Stimulated activated CD8-positive, alpha-beta memory T cell treated with anti-CD3 and anti-CD28 coated beads, Interleukin-12 subunit alpha, Interleukin-12 subunit beta, amount 100 ng/mL, for 24 hours (primary cell): ENCODE measurements around the gene KLHL29.

ENCODE experiments used
- DNase-seq: peaks from one replicate; pipeline ENCODE4 v3.0.0-alpha.2; 2020; ENCODE audit errors: extremely low read depth

Gene KLHL29

GRCh38 chr2:23513245-23513871 lies 128.4 kb downstream of the KLHL29 start:
- no peak for DNase-seq

- DNase-seq: no peak
These were observed 129.2 kb downstream of the KLHL29 start for GRCh38 chr2:23513872-23514793.

- no peak for DNase-seq
These were observed 131.7 kb downstream of the KLHL29 start for GRCh38 chr2:23516520-23517256.

GRCh38 chr2:23518481-23519333 lies 133.7 kb downstream of the KLHL29 start:
- DNase-seq: no peak

GRCh38 chr2:23519334-23519651 lies 134.3 kb downstream of the KLHL29 start:
- no peak for DNase-seq

- DNase-seq: no peak
These were observed 135.3 kb downstream of the KLHL29 start for GRCh38 chr2:23520256-23520655.

- no peak for DNase-seq
These were observed 136.1 kb downstream of the KLHL29 start for GRCh38 chr2:23521060-23521459.

- DNase-seq: no peak
These were observed 137.9 kb downstream of the KLHL29 start for GRCh38 chr2:23522726-23523372.

- DNase-seq: no peak
These were observed 138.6 kb downstream of the KLHL29 start for GRCh38 chr2:23523373-23524260.

- DNase-seq: no peak
These were observed 139.3 kb downstream of the KLHL29 start for GRCh38 chr2:23524261-23524706.

GRCh38 chr2:23525137-23525765 lies 140.3 kb downstream of the KLHL29 start:
- DNase-seq: no peak

- DNase-seq: no peak
These were observed 141.1 kb downstream of the KLHL29 start for GRCh38 chr2:23526114-23526513.

- no peak for DNase-seq
These were observed 142.1 kb downstream of the KLHL29 start for GRCh38 chr2:23526835-23527790.

GRCh38 chr2:23528171-23528570 lies 143.2 kb downstream of the KLHL29 start:
- no peak for DNase-seq

GRCh38 chr2:23528690-23529089 lies 143.7 kb downstream of the KLHL29 start:
- DNase-seq: no peak

GRCh38 chr2:23529659-23530058 lies 144.7 kb downstream of the KLHL29 start:
- DNase-seq: no peak

- no peak for DNase-seq
These were observed 145.4 kb downstream of the KLHL29 start for GRCh38 chr2:23530206-23530908.

GRCh38 chr2:23530909-23531276 lies 145.9 kb downstream of the KLHL29 start:
- no peak for DNase-seq
